HEK293 (cell line): ENCODE results near the gene DPH5.

Experiments
- CTCF ChIA-PET: fragments of 350-600 bp; formaldehyde crosslinking; extraction: SDS; loops from one replicate; lab custom pipeline; 2021; ENCODE audit warnings: antibody characterized with exemption; lab: Yijun Ruan, JAX
- POLR2A ChIA-PET: fragments of 300-600 bp; formaldehyde crosslinking; extraction: SDS; loops from one replicate; lab custom pipeline; 2020; ENCODE audit warnings: antibody characterized with exemption, inconsistent platforms; lab: Yijun Ruan, JAX
- H3K27ac ChIP-seq: fragments of 200-500 bp; sonication (Bioruptor generic); 2 replicates; pipeline ENCODE4 v1.5.1; 2014; ENCODE audit warnings: low read depth, low read length, control low read depth, inconsistent platforms; ENCODE audit errors: extremely low read depth
- H3K36me3 ChIP-seq, 2 experiments: fragments of 200-500 bp in 1 of 2; sonication (Bioruptor generic) in 1 of 2; 1 replicate in 1 of 2; 2 replicates in 1 of 2; pipeline ENCODE4 v1.5.1; 2014 to 2017; ENCODE audit warnings: inconsistent platforms in 2 of 2, low read length in 2 of 2; ENCODE audit not compliant: control insufficient read depth in 2 of 2, insufficient read depth in 1 of 2
- H3K4me1 ChIP-seq: fragments of 200-500 bp; sonication (Bioruptor generic); 2 replicates; pipeline ENCODE4 v1.5.1; 2014; ENCODE audit warnings: mild to moderate bottlenecking, low read length, inconsistent platforms; ENCODE audit not compliant: control insufficient read depth, insufficient read depth
- H3K4me3 ChIP-seq: 2 replicates; pipeline ENCODE4 v1.5.1; 2011; ENCODE audit warnings: low read depth, mild to moderate bottlenecking, control low read depth, low read length, moderate library complexity
- H3K9me3 ChIP-seq: fragments of 200-500 bp; sonication (Bioruptor generic); 2 replicates; pipeline ENCODE4 v1.5.1; 2014; ENCODE audit warnings: low read depth, low read length, inconsistent platforms; ENCODE audit not compliant: control insufficient read depth, insufficient read depth
- ATF2 ChIP-seq: fragments of 450-650 bp; formaldehyde crosslinking; IDR thresholded peaks from 2 replicates; pipeline ENCODE4 v1.5.1; 2016; ENCODE audit warnings: missing biosample characterization, missing genetic modification characterization, low read depth
- KLF1 ChIP-seq: fragments of 450-650 bp; formaldehyde crosslinking; IDR thresholded peaks from 2 replicates; pipeline ENCODE4 v1.5.1; 2016; ENCODE audit warnings: missing biosample characterization, missing genetic modification characterization
- KLF16 ChIP-seq: fragments of 450-650 bp; formaldehyde crosslinking; IDR thresholded peaks from 2 replicates; pipeline ENCODE4 v1.5.1; 2017; ENCODE audit warnings: missing biosample characterization, missing genetic modification characterization
- PRDM1 ChIP-seq: fragments of 450-650 bp; formaldehyde crosslinking; IDR thresholded peaks from 2 replicates; pipeline ENCODE4; 2016; ENCODE audit warnings: missing biosample characterization, missing genetic modification characterization
- RBAK ChIP-seq: fragments of 450-650 bp; formaldehyde crosslinking; IDR thresholded peaks from 2 replicates; pipeline ENCODE4 v1.5.1; 2016; ENCODE audit warnings: missing biosample characterization, missing genetic modification characterization
- TRIM28 ChIP-seq: IDR thresholded peaks from 2 replicates; pipeline ENCODE4 v1.6.1; 2011; ENCODE audit warnings: low read length, control low read depth, borderline replicate concordance
- YY2 ChIP-seq: fragments of 450-650 bp; formaldehyde crosslinking; IDR thresholded peaks from 2 replicates; pipeline ENCODE4 v1.5.1; 2016; ENCODE audit warnings: missing biosample characterization, missing genetic modification characterization
- ZBTB10 ChIP-seq: fragments of 450-650 bp; formaldehyde crosslinking; IDR thresholded peaks from 2 replicates; pipeline ENCODE4 v1.5.1; 2016; ENCODE audit warnings: missing biosample characterization, missing genetic modification characterization
- ZFP41 ChIP-seq: fragments of 450-650 bp; formaldehyde crosslinking; IDR thresholded peaks from 2 replicates; pipeline ENCODE4 v1.5.1; 2016; ENCODE audit warnings: missing biosample characterization, missing genetic modification characterization, borderline replicate concordance
- ZNF302 ChIP-seq: fragments of 450-650 bp; formaldehyde crosslinking; IDR thresholded peaks from 2 replicates; pipeline ENCODE4 v1.5.1; 2016; ENCODE audit warnings: missing biosample characterization, missing genetic modification characterization, low read depth
- ZNF394 ChIP-seq: fragments of 450-650 bp; formaldehyde crosslinking; IDR thresholded peaks from 2 replicates; pipeline ENCODE4 v1.5.1; 2016; ENCODE audit warnings: missing biosample characterization, missing genetic modification characterization, mild to moderate bottlenecking, moderate library complexity, borderline replicate concordance
- ZNF426 ChIP-seq: fragments of 450-650 bp; formaldehyde crosslinking; IDR thresholded peaks from 2 replicates; pipeline ENCODE4 v1.5.1; 2017; ENCODE audit warnings: missing biosample characterization, missing genetic modification characterization, mild to moderate bottlenecking, inconsistent platforms, moderate library complexity
- ZNF521 ChIP-seq: fragments of 450-650 bp; formaldehyde crosslinking; IDR thresholded peaks from 2 replicates; pipeline ENCODE4 v1.5.1; 2017; ENCODE audit warnings: missing biosample characterization, mild to moderate bottlenecking, missing genetic modification characterization
- ZNF561 ChIP-seq: fragments of 450-650 bp; IDR thresholded peaks from 2 replicates; pipeline ENCODE4 v1.5.1; 2018; ENCODE audit warnings: missing biosample characterization, missing genetic modification characterization, borderline replicate concordance
- ZNF585B ChIP-seq: fragments of 450-650 bp; formaldehyde crosslinking; IDR thresholded peaks from 2 replicates; pipeline ENCODE4 v1.5.1; 2016; ENCODE audit warnings: missing biosample characterization, missing genetic modification characterization
- ZNF76 ChIP-seq: fragments of 450-650 bp; formaldehyde crosslinking; IDR thresholded peaks from 2 replicates; pipeline ENCODE4; 2016; ENCODE audit warnings: low read depth, missing biosample characterization, missing genetic modification characterization, borderline replicate concordance
- TF ChIP-seq, protein P1 (sequence below): fragments of 450-650 bp; formaldehyde crosslinking; IDR thresholded peaks from 2 replicates; pipeline ENCODE4 v1.5.1; 2017; ENCODE audit warnings: missing biosample characterization, missing genetic modification characterization
- TF ChIP-seq, protein P2 (sequence below): fragments of 450-650 bp; IDR thresholded peaks from 2 replicates; pipeline ENCODE4 v1.5.1; 2018; ENCODE audit warnings: missing biosample characterization, missing genetic modification characterization
- TF ChIP-seq, protein P3 (sequence below): fragments of 450-650 bp; formaldehyde crosslinking; IDR thresholded peaks from 2 replicates; pipeline ENCODE4 v1.5.1; 2016; ENCODE audit warnings: missing biosample characterization, missing genetic modification characterization, borderline replicate concordance
- TF ChIP-seq, protein P4 (sequence below): fragments of 450-650 bp; formaldehyde crosslinking; IDR thresholded peaks from 2 replicates; pipeline ENCODE4 v1.5.1; 2016; ENCODE audit warnings: missing biosample characterization, missing genetic modification characterization

Gene DPH5

DNA sequence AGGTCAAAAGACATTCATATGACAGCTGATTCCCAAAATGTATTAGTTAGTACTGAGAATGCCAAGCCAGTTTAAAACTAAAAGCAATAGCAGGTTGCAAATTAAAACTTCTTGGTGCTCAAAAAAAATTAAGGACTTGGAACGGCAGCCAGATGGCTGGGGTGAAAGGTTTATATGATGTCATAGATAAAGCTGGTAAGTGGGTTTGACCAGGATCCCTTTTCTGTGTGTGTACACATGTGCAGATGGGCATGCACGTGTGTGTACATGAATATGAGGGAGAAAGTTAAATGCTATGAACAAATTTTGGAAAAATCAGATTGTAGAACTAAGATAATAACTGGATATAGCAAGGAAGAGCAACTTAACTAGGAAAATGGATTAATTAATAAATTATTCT, 39.1 kb upstream of the DPH5 start:
- ChIA-PET CTCF (interaction anchor here (0.7 to 1.6 kb wide), 3 partner anchors 20 to 224 kb away, joined by 3 to 4 read pairs (median 3); no protein-coding TSS in a partner anchor), POLR2A (no interaction called here)
- Histone ChIP-seq H3K4me3 (no peak overlapping the region), H3K4me1 (no peaks in the 10 kb centered on the region), H3K27ac (no peak overlapping the region), H3K9me3 (no peaks in the 10 kb centered on the region), H3K36me3 (no peaks in the 10 kb centered on the region)
- TF ChIP-seq KLF1 (tag by site-specific recombination) (no peak), YY2 (tag by site-specific recombination) (no peak), ATF2 (peak; percentile 64), PRDM1 (no peak), ZFP41 (tag by site-specific recombination) (no peak), ZNF394 (no peak)
- TF ChIP-seq, protein P1, sequence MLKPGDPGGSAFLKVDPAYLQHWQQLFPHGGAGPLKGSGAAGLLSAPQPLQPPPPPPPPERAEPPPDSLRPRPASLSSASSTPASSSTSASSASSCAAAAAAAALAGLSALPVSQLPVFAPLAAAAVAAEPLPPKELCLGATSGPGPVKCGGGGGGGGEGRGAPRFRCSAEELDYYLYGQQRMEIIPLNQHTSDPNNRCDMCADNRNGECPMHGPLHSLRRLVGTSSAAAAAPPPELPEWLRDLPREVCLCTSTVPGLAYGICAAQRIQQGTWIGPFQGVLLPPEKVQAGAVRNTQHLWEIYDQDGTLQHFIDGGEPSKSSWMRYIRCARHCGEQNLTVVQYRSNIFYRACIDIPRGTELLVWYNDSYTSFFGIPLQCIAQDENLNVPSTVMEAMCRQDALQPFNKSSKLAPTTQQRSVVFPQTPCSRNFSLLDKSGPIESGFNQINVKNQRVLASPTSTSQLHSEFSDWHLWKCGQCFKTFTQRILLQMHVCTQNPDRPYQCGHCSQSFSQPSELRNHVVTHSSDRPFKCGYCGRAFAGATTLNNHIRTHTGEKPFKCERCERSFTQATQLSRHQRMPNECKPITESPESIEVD (tag by site-specific recombination) = no peak
- TF ChIP-seq, protein P2, sequence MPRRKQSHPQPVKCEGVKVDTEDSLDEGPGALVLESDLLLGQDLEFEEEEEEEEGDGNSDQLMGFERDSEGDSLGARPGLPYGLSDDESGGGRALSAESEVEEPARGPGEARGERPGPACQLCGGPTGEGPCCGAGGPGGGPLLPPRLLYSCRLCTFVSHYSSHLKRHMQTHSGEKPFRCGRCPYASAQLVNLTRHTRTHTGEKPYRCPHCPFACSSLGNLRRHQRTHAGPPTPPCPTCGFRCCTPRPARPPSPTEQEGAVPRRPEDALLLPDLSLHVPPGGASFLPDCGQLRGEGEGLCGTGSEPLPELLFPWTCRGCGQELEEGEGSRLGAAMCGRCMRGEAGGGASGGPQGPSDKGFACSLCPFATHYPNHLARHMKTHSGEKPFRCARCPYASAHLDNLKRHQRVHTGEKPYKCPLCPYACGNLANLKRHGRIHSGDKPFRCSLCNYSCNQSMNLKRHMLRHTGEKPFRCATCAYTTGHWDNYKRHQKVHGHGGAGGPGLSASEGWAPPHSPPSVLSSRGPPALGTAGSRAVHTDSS (tag by site-specific recombination) = no peak

DNA sequence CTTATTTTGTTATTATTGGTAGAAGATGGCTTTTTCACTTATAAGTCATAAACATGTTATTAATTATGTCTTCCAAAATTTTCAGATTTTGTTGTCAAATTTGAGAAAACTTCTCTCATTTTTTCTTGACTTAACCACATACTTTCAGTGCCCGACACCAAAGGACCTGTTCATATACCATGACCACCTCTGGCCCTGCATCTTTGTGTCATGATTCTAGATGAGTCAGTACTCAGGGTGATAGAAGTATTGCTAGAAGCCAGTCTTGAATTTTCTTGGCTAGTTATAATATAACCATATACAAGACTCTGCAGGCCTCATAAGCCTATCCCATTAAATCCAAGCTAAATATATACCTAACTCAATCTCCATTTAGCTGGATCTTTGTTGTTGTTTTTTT, 35.4 kb upstream of the DPH5 start:
- no peak for TF ChIP-seq KLF16 (tag by site-specific recombination)
- no peak for TF ChIP-seq TRIM28
- TF ChIP-seq ZNF302 (tag by site-specific recombination) = no peak
- TF ChIP-seq, protein P3, sequence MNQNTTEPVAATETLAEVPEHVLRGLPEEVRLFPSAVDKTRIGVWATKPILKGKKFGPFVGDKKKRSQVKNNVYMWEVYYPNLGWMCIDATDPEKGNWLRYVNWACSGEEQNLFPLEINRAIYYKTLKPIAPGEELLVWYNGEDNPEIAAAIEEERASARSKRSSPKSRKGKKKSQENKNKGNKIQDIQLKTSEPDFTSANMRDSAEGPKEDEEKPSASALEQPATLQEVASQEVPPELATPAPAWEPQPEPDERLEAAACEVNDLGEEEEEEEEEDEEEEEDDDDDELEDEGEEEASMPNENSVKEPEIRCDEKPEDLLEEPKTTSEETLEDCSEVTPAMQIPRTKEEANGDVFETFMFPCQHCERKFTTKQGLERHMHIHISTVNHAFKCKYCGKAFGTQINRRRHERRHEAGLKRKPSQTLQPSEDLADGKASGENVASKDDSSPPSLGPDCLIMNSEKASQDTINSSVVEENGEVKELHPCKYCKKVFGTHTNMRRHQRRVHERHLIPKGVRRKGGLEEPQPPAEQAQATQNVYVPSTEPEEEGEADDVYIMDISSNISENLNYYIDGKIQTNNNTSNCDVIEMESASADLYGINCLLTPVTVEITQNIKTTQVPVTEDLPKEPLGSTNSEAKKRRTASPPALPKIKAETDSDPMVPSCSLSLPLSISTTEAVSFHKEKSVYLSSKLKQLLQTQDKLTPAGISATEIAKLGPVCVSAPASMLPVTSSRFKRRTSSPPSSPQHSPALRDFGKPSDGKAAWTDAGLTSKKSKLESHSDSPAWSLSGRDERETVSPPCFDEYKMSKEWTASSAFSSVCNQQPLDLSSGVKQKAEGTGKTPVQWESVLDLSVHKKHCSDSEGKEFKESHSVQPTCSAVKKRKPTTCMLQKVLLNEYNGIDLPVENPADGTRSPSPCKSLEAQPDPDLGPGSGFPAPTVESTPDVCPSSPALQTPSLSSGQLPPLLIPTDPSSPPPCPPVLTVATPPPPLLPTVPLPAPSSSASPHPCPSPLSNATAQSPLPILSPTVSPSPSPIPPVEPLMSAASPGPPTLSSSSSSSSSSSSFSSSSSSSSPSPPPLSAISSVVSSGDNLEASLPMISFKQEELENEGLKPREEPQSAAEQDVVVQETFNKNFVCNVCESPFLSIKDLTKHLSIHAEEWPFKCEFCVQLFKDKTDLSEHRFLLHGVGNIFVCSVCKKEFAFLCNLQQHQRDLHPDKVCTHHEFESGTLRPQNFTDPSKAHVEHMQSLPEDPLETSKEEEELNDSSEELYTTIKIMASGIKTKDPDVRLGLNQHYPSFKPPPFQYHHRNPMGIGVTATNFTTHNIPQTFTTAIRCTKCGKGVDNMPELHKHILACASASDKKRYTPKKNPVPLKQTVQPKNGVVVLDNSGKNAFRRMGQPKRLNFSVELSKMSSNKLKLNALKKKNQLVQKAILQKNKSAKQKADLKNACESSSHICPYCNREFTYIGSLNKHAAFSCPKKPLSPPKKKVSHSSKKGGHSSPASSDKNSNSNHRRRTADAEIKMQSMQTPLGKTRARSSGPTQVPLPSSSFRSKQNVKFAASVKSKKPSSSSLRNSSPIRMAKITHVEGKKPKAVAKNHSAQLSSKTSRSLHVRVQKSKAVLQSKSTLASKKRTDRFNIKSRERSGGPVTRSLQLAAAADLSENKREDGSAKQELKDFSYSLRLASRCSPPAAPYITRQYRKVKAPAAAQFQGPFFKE = no peak
- TF ChIP-seq ZNF521 (tag by site-specific recombination) = no peak
- TF ChIP-seq, protein P4, sequence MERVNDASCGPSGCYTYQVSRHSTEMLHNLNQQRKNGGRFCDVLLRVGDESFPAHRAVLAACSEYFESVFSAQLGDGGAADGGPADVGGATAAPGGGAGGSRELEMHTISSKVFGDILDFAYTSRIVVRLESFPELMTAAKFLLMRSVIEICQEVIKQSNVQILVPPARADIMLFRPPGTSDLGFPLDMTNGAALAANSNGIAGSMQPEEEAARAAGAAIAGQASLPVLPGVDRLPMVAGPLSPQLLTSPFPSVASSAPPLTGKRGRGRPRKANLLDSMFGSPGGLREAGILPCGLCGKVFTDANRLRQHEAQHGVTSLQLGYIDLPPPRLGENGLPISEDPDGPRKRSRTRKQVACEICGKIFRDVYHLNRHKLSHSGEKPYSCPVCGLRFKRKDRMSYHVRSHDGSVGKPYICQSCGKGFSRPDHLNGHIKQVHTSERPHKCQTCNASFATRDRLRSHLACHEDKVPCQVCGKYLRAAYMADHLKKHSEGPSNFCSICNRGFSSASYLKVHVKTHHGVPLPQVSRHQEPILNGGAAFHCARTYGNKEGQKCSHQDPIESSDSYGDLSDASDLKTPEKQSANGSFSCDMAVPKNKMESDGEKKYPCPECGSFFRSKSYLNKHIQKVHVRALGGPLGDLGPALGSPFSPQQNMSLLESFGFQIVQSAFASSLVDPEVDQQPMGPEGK (tag by site-specific recombination) = no peak
- no peak for TF ChIP-seq RBAK
- no peak for TF ChIP-seq ZNF76 (tag by site-specific recombination)
- no peak for TF ChIP-seq ZNF561 (tag by site-specific recombination)
- TF ChIP-seq ZBTB10 (tag by site-specific recombination) = no peak
- no peak for TF ChIP-seq ZNF426 (tag by site-specific recombination)
- no peak for TF ChIP-seq ZNF585B (tag by site-specific recombination)
- TF ChIP-seq, all 188 proteins: peak for 0
- ChIA-PET CTCF (no interaction called here), POLR2A (no interaction called here)
- H3K4me1 ChIP-seq = no peaks in the 10 kb centered on the region
- H3K4me3 ChIP-seq = no peak overlapping the region
- H3K9me3 ChIP-seq = no peaks in the 10 kb centered on the region
- no peaks in the 10 kb centered on the region for H3K36me3 ChIP-seq
- H3K27ac ChIP-seq = no peak overlapping the region
